NCI-H1930 (cell line): ENCODE measurements around the gene DST.

Experiments
- DNase-seq, 2 experiments: peaks; one replicate each; lab custom pipeline; 2025; lab: John Stamatoyannopoulos, UW

The DST gene

DNA sequence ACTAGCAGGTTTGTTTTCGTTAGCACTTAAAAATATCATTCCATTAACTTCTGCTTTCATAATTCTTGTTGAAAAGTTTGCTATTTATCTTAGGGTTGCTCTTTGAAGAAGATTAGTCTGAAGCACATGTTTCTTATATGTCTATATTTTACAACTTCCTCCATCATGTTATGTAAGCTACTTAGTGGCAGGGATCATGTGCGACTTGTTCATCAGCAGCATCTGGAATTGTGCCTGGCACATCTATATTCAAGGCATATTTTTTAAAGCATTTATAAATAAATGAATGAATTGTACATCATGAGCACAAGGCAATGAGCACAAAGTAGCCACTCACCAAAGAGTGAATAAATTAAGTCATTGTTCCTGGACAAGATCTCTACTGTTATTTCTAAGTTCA, 208.1 kb downstream of the DST start:
- DNase-seq, result no peak

DNA sequence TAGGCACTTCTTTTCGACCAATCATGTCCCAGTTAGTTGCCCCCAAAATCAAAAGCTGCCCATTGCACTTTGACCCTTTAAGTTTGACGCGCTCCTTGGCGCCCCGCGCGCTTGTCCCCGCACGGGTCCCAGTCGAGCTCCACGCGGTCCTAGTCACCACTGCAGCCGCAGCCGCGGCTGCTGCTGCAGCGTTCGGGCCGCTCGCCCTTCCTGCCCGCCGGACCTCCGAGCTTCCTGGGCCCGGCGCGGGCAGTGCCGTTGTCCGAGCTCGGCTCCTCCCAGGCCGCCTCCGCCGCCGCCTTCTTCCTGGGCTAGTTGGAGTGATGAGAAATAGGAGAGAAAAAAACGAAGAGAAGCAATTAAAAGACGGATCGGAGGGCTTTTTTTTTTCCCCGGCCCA, 209.6 kb downstream of the DST start:
- no peak for DNase-seq

DNA sequence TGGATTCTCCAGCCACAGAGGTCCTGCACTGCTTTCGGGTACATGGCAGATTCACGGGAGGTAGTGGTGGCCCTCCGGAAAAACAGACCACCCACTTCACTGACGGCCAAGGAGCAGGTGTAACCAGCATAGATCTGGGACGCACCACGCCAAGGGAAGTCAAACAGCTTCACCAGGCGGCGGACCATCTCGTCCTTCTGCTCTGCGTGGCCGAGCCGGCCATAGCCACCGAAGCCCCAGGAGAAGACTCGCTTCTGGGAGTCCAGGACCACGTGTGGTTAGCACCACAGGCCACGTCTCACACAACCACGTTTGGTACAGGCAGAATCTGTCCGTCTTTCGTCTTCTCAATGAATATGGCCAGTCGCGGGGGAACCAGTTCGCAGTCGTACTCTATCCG, 210.5 kb downstream of the DST start:
- DNase-seq, result no peak

DNA sequence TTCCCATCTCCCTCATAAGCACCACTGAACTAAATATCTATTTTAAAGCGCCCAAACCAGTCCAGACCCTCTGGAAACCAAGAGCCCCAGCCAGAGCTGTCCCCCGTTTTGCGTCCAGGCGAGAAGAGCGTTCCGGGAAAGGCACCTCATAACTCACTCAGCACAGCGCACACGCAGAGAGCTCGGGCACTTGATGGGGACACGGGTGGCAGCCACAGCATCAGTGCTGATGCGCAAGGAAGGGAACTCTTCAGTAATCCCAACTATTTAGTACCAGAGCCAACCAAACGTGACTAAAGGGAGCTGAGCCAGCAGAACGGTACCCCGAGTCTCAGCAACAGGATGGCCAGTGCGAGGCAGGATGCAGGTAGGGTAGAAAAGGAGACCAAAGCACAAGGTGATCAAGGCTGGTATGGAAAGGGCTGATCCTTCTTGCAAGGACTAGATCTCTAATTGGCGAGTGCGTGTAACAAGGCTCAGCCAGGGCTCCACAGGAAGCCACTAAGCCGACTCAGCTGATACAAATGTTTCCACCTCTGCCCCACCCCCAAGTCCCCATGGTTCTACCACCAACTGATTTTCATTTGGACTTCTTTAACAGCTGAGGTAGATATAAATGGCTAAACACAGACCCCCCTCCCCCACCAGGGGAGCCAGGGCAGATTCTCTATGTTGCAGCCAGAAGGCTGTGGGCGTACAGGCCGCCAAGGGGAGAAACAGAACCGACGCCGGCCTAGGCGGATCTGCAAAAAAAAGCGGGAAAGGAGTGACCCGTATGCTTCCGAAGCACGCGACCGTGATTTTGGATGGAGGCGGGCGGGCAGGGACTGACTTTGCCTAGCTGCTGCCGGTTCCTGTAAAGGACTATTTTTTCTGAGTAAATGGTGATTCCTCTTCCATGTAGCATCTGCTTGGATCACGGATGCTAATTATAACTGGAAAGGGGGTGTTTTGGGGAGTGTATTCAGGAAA, 211.8 kb downstream of the DST start:
- DNase-seq, result no peak

DNA sequence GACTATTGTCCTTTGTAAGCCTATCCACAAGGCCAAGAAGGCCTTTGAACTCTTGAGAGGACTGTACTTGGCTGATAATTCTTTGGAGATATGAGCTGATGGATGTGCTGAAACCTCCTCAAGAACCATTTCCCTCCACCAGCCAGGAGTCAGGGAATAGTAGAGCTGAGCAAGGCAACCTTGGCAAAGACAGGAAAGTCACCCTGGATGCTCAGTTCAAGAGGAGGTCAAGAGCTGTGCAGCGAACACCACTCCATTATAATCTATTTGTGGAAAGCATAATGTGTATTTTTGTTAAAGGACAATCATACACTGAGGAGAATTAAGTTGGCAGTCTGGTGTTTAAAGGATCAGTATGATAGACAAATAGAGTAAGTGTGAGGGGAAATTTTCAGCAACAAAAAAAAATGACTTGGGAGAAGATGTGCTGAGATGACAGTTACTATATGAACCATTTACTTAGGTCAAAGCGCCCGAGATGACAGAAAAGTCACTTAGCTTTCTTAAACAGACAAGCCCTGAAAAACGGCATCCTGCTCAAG, 218.1 kb downstream of the DST start:
- DNase-seq, result no peak

DNA sequence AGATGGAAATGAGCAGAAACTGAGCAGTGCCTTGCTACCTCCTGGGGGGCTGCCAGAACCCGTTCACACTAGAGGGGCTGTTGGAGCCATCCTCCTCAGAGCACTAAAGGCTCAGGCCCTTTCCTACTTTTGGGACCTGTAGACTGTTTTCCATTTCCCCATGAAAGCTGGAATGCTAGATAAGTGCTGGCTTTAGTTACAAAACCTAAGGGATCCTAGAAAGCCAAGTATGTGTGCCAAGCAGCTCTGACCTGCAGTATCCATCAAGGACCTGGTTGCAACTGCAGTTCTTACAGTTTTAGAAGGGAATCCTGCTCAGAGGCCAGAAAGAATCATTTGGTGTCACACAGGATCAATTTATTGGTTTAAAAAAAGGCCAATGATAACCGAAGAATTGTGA, 218.6 kb downstream of the DST start:
- DNase-seq, result no peak

DNA sequence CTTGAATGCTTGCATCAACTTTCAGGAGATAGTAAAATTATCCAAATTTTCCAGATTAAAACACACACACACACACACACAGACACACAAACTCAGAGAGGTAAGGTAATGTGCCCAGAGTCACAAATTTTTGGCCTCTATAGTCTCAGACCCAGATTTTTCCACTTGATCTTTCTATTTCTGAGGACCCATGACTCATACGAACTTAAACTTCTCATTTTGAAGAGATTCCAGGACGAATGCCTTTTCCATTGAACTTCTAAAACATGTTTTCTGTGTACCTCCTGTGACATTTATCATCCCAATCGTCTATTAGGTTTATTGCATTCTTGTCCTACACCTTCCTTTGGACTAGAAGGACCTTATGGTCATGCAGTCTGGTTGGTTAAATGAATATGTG, 222.4 kb downstream of the DST start:
- DNase-seq, result no peak

DNA sequence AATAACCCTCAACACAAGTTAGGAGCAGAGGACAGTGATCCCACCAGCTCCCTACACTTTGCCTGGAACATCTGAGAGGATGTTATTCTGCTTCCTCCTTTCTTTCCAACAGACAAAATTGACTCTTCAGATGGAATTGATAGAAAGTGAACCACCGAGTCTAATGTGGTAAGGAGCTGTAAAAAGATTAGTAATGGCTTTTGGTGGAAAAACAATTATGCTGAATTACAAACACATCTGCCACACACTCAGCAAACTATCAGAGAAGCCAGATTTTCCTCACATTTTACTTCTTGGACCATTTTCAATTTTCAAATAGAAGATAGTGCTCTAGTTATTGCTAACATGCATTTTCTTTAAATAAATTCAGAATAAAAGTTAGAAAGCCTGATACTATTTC, 223.5 kb downstream of the DST start:
- no peak for DNase-seq

DNA sequence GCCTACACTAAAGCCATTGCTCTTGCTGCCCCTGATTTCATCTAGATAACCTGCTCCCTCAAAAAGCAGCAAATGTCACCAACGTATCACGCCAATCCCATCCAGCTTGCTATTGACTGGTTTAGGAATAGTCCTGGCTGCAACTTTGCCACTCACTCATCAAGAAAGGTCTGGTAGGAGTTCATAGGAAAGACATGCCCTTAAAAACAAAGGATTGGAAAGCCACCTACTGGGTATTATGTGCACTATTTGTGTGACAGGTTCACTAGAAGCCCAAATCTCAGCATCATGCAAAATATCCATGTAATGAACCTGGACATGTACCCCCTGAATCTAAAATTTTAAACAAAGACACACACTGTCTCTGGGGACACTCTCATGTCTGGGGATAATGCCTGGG, 224.9 kb downstream of the DST start:
- DNase-seq, result no peak

DNA sequence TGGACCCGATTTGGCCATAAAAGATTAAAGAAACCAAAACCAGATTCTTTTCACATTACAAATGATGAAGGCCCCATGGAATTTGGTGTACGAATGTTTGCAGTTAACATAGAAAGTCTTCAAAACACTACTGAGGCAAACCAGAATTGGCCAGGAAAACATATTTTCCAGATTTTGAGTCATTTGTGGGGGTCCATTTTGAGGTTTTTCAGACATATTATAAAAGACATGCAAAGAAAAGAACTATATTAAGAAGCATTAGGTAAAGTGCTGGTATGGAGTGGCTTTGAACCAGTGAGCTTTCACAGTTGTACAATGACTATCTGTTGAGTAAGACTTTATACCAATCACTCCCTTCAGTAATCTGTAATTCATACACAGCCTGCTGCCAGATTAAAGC, 226.4 kb downstream of the DST start:
- no peak for DNase-seq

DNA sequence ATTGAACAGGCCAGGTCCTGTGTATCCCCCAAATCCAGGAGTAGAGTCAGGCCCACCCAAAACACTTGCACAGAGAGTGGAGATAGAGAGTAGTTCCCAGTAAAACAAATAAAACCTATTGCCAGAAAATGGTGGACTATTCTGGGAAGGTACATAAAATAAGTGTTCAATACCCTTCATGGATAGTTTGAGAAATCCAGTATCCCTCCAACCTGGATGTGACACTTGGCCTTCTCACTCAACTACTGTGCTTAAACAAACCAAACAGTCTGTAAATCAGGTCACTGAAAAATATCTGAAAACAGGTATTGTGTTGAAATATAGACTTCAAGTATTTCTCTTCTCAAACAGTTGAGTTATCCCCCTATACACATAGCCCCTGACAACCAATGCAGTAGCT, 233.7 kb downstream of the DST start:
- no peak for DNase-seq
